Dermis microvascular lymphatic vessel endothelial cell (primary cell): Measurements from ENCODE around the gene CCDC141. TPM values are rescaled to one million over a fixed set of nuclear protein-coding genes. Genes with fewer than 3 reads are reported as not detected.

Experiments
- DNase-seq, 2 donors: peaks; one replicate each; pipeline versions ENCODE4 v3.0.0 to v3.0.0-alpha.2; 2010; ENCODE audit warnings: low read depth in 2 of 2
- total RNA-seq: library from RNA; depleted of rRNA; stranded (reverse); fragments of >200 nt; gene quantifications from 2 replicates; pipeline ENCODE4 v1.2.1, GENCODE V29; 2014

Gene CCDC141
- total RNA-seq, 1 donor from 2014 or later = 1.5 TPM

- no peak for DNase-seq
Observed at GRCh38 chr2:178782236-178782635, 267.7 kb downstream of the CCDC141 start.

Other genes starting within 250 kb of the CCDC141 start
- gene TTN, start 242.7 kb downstream of the CCDC141 start, total RNA-seq = 0.76 and 1.7 TPM in 2 replicates
- 27.0 and 42.4 TPM in 2 replicates for gene SESTD1, start 214.7 kb upstream of the CCDC141 start, total RNA-seq